H1 (cell line): ENCODE data around the gene KRT77. TPM values are rescaled to one million over a fixed set of nuclear protein-coding genes. Genes with fewer than 3 reads are reported as not detected.

Experiments used
- polyA plus RNA-seq, 7 experiments: library from polyadenylated mRNA; depleted of rRNA in 3 of 7; stranded (reverse) in 5 of 7; unstranded in 2 of 7; fragments of >200 nt in 5 of 7; fragments of 200-250 nt in 2 of 7; gene quantifications; 1 replicate in 5 of 7; 2 replicates in 1 of 7; 4 replicates in 1 of 7; pipeline versions ENCODE4 v1.2.1 to v1.2.3, GENCODE V29; 2011 to 2013; ENCODE audit warnings: missing spikeins in 2 of 7, mixed read lengths in 2 of 7
- total RNA-seq: library from RNA; stranded (reverse); fragmentation: NEBNext Ultra II Directional; extraction: Animal tissue kit (Norgen Biotek cat#: 25700); gene quantifications from 2 replicates; pipeline ENCODE4 v1.2.1, GENCODE V29; 2021

The KRT77 gene
- total and polyA plus RNA-seq, 2 of the 8 experiments (the other 6 are each of a cell fraction or from before 2014, with no cell fraction given) = 0.02 TPM; not detected in 1

Other genes starting within 250 kb of the KRT77 start
- not detected in 2 replicates for gene KRT6C, start 229.7 kb downstream of the KRT77 start, total RNA-seq
- gene KRT6C, start 229.7 kb downstream of the KRT77 start, polyA plus RNA-seq (2011; rRNA removed) = not detected in 2 replicates
- not detected in 2 replicates for gene KRT6A, start 210.3 kb downstream of the KRT77 start, total RNA-seq
- 0.08 and 0.11 TPM in 2 replicates for gene KRT6A, start 210.3 kb downstream of the KRT77 start, polyA plus RNA-seq (2011; rRNA removed)
- gene KRT5, start 183.1 kb downstream of the KRT77 start, total RNA-seq = not detected in 2 replicates
- 0.18 and 0.33 TPM in 2 replicates for gene KRT5, start 183.1 kb downstream of the KRT77 start, polyA plus RNA-seq (2011; rRNA removed)
- not detected in 2 replicates for gene KRT71, start 150.4 kb downstream of the KRT77 start, total RNA-seq
- gene KRT71, start 150.4 kb downstream of the KRT77 start, polyA plus RNA-seq (2011; rRNA removed) = not detected in 2 replicates
- not detected in 2 replicates for gene KRT74, start 129.7 kb downstream of the KRT77 start, total RNA-seq
- gene KRT74, start 129.7 kb downstream of the KRT77 start, polyA plus RNA-seq (2011; rRNA removed) = not detected in 2 replicates
- gene KRT72, start 102.1 kb downstream of the KRT77 start, total RNA-seq = not detected in 2 replicates
- gene KRT72, start 102.1 kb downstream of the KRT77 start, polyA plus RNA-seq (2011; rRNA removed) = not detected in 2 replicates
- not detected in 2 replicates for gene KRT73, start 85.0 kb downstream of the KRT77 start, total RNA-seq
- gene KRT73, start 85.0 kb downstream of the KRT77 start, polyA plus RNA-seq (2011; rRNA removed) = not detected in 2 replicates
- not detected in 2 replicates for gene KRT2, start 51.3 kb downstream of the KRT77 start, total RNA-seq
- gene KRT2, start 51.3 kb downstream of the KRT77 start, polyA plus RNA-seq (2011; rRNA removed) = not detected in 2 replicates
- gene KRT1, start 23.1 kb downstream of the KRT77 start, total RNA-seq = not detected in 2 replicates
- gene KRT1, start 23.1 kb downstream of the KRT77 start, polyA plus RNA-seq (2011; rRNA removed) = not detected in 2 replicates
- gene KRT76, start 73.8 kb upstream of the KRT77 start, total RNA-seq = not detected in 2 replicates
- gene KRT76, start 73.8 kb upstream of the KRT77 start, polyA plus RNA-seq (2011; rRNA removed) = not detected in 2 replicates
- gene KRT3, start 92.6 kb upstream of the KRT77 start, total RNA-seq = not detected in 2 replicates
- gene KRT3, start 92.6 kb upstream of the KRT77 start, polyA plus RNA-seq (2011; rRNA removed) = not detected in 2 replicates
- not detected in 2 replicates for gene KRT4, start 110.6 kb upstream of the KRT77 start, total RNA-seq
- gene KRT4, start 110.6 kb upstream of the KRT77 start, polyA plus RNA-seq (2011; rRNA removed) = 0.06 TPM in 1 of 2 replicates, not detected in the other
- gene KRT79, start 130.8 kb upstream of the KRT77 start, total RNA-seq = not detected in 2 replicates
- gene KRT79, start 130.8 kb upstream of the KRT77 start, polyA plus RNA-seq (2011; rRNA removed) = not detected in 2 replicates
- not detected in 2 replicates for gene KRT78, start 145.5 kb upstream of the KRT77 start, total RNA-seq
- gene KRT78, start 145.5 kb upstream of the KRT77 start, polyA plus RNA-seq (2011; rRNA removed) = not detected in 2 replicates
- gene KRT8, start 201.6 kb upstream of the KRT77 start, total RNA-seq = 283 and 290 TPM in 2 replicates
- 280 and 311 TPM in 2 replicates for gene KRT8, start 201.6 kb upstream of the KRT77 start, polyA plus RNA-seq (2011; rRNA removed)
- gene KRT18, start 245.6 kb upstream of the KRT77 start, total RNA-seq = 375 and 391 TPM in 2 replicates
- 236 and 263 TPM in 2 replicates for gene KRT18, start 245.6 kb upstream of the KRT77 start, polyA plus RNA-seq (2011; rRNA removed)